Right atrium auricular region (tissue), 2 donors: ENCODE data around the gene NBDY. TPM values are rescaled to one million over a fixed set of nuclear protein-coding genes. Genes with fewer than 3 reads are reported as not detected.
A peak's percentile ranks its signal among the peaks of the same experiment; 100 is the strongest.

ENCODE experiments used
- DNase-seq: peaks from one replicate; pipeline ENCODE4 v3.0.0-alpha.2; 2019; ENCODE audit warnings: low spot score
- H3K27ac ChIP-seq, 2 donors: fragments of 200-600 bp; sonication (generic); 1 replicate in 1 of 2; 2 replicates in 1 of 2; pipeline ENCODE4 v1.5.1; 2016 to 2019
- H3K27me3 ChIP-seq, 2 donors: fragments of 200-600 bp; sonication (generic); one replicate each; pipeline versions ENCODE4 v1.5.1 to v1.6.0; 2017 to 2019
- H3K36me3 ChIP-seq: fragments of 200-600 bp; sonication (generic); one replicate; pipeline ENCODE4 v1.5.1; 2016
- H3K4me1 ChIP-seq, 2 donors: fragments of 200-600 bp; sonication (generic); one replicate each; pipeline versions ENCODE4 v1.5.1 to v1.6.0; 2017 to 2019
- H3K4me3 ChIP-seq, 2 donors: fragments of 200-600 bp; sonication (generic); 1 replicate in 1 of 2; 2 replicates in 1 of 2; pipeline ENCODE4 v1.5.1; 2017 to 2019; ENCODE audit warnings: mild to moderate bottlenecking in 1 of 2, moderate library complexity in 1 of 2
- H3K9me3 ChIP-seq, 2 donors: fragments of 200-600 bp; sonication (generic); one replicate each; pipeline ENCODE4 v1.5.1; 2019
- CTCF ChIP-seq, 2 donors: fragments of 200-600 bp; sonication (generic); IDR thresholded peaks; one replicate each; pipeline ENCODE4 v1.5.1; 2019; ENCODE audit warnings: antibody characterized with exemption in 2 of 2
- total RNA-seq, 2 donors: library from RNA; depleted of rRNA; stranded (reverse); fragments of >200 nt; gene quantifications; one replicate each; pipeline ENCODE4 v1.1.0, GENCODE V29; 2016

Gene NBDY
- total RNA-seq, 2 donors from 2014 or later = 7.8 to 15.8 TPM

- Histone ChIP-seq H3K27me3 (no peaks in the 10 kb centered on the region), H3K9me3 (no peaks in the 10 kb centered on the region), H3K27ac (peak overlapping the region in 1 of 2 donors; percentile 43), H3K4me1 (no peaks in the 10 kb centered on the region), H3K4me3 (peak overlapping the region in 1 of 2 donors; percentile 7), H3K36me3 (no peaks in the 10 kb centered on the region)
- TF ChIP-seq CTCF (IDR thresholded peaks at IDR 0.05) = no peak
- no peak for DNase-seq
Measured at GRCh38 chrX:56812515-56813105, 83.6 kb downstream of the NBDY start.

GRCh38 chrX:56813318-56813837, 84.3 kb downstream of the NBDY start:
- no peak overlapping the region for H3K4me3 ChIP-seq
- peak; percentile 81 for DNase-seq

GRCh38 chrX:56817179-56817578, 88.1 kb downstream of the NBDY start:
- Histone ChIP-seq H3K27ac (no peak overlapping the region), H3K4me1 (no peaks in the 10 kb centered on the region), H3K27me3 (no peaks in the 10 kb centered on the region), H3K9me3 (peaks cover 0 to under 1% of the 10 kb centered on the region in 2 donors), H3K4me3 (no peak overlapping the region), H3K36me3 (no peaks in the 10 kb centered on the region)
- DNase-seq = no peak
- TF ChIP-seq CTCF (IDR thresholded peaks at IDR 0.05) = no peak

More at GRCh38 chrX:56813318-56813837, 84.3 kb downstream of the NBDY start:
- Histone ChIP-seq H3K9me3 (no peaks in the 10 kb centered on the region), H3K27ac (peak overlapping the region; percentile 24 to 43), H3K4me1 (no peaks in the 10 kb centered on the region), H3K36me3 (no peaks in the 10 kb centered on the region), H3K27me3 (no peaks in the 10 kb centered on the region)
- TF ChIP-seq CTCF (IDR thresholded peaks at IDR 0.05) = no peak

GRCh38 chrX:56826020-56826419, 97.0 kb downstream of the NBDY start:
- no peaks in the 10 kb centered on the region for H3K4me1 ChIP-seq
- no peak overlapping the region for H3K27ac ChIP-seq
- H3K4me3 ChIP-seq = no peak overlapping the region
- DNase-seq = no peak
- no peaks in the 10 kb centered on the region for H3K27me3 ChIP-seq
- TF ChIP-seq CTCF (IDR thresholded peaks at IDR 0.05) = no peak
- peaks cover 0 to 21% of the 10 kb centered on the region in 2 donors for H3K9me3 ChIP-seq
- no peaks in the 10 kb centered on the region for H3K36me3 ChIP-seq

GRCh38 chrX:56833626-56834025, 104.6 kb downstream of the NBDY start:
- Histone ChIP-seq H3K27ac (no peak overlapping the region), H3K9me3 (peaks cover 0 to 6% of the 10 kb centered on the region in 2 donors), H3K4me1 (no peaks in the 10 kb centered on the region), H3K4me3 (no peak overlapping the region), H3K27me3 (no peaks in the 10 kb centered on the region), H3K36me3 (no peaks in the 10 kb centered on the region)
- no peak for DNase-seq
- TF ChIP-seq CTCF (IDR thresholded peaks at IDR 0.05) = no peak

- Histone ChIP-seq H3K4me3 (no peak overlapping the region), H3K4me1 (no peaks in the 10 kb centered on the region), H3K9me3 (no peaks in the 10 kb centered on the region), H3K27me3 (no peaks in the 10 kb centered on the region), H3K27ac (no peak overlapping the region), H3K36me3 (no peaks in the 10 kb centered on the region)
- no peak for DNase-seq
- TF ChIP-seq CTCF (IDR thresholded peaks at IDR 0.05) = no peak
Measured at GRCh38 chrX:56853436-56853835, 124.4 kb downstream of the NBDY start.
